AG10803 (cell line): Measurements from ENCODE around the gene LINGO4.

Experiments
- DNase-seq: peaks from one replicate; pipeline ENCODE4 v3.0.0; 2010; ENCODE audit warnings: low read depth
- H3K4me3 ChIP-seq: 2 replicates; pipeline ENCODE4 v1.5.1; 2011; ENCODE audit warnings: mild to moderate bottlenecking, low read length, control low read depth
- TF ChIP-seq, protein P1 (sequence below): conservative IDR thresholded peaks from 2 replicates; pipeline ENCODE4 v1.5.1; 2011; ENCODE audit warnings: mild to moderate bottlenecking, low read length, control low read depth, inconsistent platforms

LINGO4 gene

DNA sequence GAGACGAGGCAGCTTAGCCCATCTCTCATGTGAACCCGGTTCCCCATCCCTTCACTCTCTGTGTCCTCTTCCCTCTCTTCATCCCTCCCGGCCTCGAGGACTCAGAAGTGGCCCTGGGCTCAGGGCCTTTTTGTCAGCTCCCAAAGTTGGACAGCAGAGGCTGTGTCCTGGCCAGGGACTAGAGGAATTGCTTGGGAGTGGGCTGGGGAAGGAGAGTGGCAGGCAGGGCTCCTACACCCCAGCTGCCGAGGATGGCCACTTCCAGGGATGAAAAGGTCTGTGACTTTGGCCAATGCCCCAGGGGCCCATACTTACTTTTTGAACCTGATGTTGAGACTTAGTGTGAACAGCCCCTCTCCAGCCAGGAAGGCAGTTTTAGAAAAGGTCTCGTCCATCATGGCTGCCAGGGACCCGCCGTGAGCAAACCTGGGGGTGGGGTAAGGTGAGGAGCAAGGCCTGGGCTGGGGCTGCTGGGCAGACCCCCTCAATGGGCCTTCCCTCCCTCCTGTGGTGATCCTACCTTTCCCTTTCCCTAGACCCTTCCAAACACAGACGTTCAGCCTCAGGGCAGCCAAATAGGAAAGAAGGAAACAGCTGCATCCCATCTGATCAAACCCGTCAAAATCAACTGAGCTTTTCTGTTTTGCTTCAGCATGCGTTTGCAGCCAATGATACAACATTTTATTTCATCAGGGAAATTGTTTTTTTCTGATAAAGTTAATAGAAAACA lies 42.8 kb upstream of the LINGO4 start:
- TF ChIP-seq, protein P1, sequence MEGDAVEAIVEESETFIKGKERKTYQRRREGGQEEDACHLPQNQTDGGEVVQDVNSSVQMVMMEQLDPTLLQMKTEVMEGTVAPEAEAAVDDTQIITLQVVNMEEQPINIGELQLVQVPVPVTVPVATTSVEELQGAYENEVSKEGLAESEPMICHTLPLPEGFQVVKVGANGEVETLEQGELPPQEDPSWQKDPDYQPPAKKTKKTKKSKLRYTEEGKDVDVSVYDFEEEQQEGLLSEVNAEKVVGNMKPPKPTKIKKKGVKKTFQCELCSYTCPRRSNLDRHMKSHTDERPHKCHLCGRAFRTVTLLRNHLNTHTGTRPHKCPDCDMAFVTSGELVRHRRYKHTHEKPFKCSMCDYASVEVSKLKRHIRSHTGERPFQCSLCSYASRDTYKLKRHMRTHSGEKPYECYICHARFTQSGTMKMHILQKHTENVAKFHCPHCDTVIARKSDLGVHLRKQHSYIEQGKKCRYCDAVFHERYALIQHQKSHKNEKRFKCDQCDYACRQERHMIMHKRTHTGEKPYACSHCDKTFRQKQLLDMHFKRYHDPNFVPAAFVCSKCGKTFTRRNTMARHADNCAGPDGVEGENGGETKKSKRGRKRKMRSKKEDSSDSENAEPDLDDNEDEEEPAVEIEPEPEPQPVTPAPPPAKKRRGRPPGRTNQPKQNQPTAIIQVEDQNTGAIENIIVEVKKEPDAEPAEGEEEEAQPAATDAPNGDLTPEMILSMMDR = no peak
- no peak for DNase-seq
- H3K4me3 ChIP-seq = no peak overlapping the region

DNA sequence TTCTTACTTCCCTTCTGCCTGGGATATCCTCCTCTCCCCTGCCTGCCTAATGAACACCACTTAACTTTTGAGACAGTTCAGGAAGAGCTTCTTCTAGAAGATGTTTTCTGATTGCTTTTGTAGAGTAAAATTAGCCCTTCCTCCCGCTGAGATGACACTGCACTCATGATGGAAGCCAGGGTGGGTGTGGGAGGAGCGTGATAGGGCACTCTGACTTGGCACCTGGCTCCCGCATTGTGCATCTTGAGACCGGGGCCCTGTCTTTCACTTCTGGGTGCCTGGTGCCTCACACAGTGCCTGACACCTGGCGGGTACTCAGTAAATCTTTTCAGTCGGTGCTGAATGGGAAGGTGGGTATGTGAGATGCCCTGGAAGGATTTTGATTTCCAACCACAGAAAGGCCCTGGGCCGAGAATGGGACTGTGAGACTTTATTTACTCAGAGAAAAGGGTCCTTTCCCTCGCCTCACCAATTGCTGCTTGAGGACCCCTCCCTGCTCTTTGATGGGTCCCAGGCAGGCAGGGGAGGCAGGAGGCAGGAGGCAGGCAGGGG lies 41.5 kb upstream of the LINGO4 start:
- DNase-seq = no peak
- H3K4me3 ChIP-seq = no peak overlapping the region
- TF ChIP-seq, protein P1 = no peak

DNA sequence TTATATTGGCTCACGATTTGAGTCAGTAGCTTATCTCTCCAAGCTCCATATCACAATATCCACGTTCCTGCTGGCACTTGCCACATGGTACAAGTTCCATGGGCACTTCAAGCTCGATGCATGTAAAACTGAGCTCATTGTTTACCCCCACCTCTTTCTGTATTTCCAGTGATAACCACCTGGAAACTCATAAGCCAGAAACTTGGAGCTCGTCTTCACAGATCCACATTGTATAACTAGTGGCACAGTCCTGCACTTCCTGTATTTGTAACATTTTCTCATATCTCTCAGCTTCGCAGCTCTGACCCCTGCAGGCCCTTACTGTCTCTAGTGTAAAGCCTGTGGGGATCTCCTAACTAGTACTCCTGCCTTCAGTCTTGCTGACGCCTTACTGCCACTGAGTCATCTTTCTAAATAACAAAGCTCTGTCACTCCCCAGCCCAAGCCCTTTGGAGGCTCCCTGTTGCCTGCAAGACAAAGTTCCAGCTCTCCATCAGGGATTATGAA lies 40.9 kb upstream of the LINGO4 start:
- no peak overlapping the region for H3K4me3 ChIP-seq
- TF ChIP-seq, protein P1 = no peak
- peak; percentile 25 for DNase-seq

DNA sequence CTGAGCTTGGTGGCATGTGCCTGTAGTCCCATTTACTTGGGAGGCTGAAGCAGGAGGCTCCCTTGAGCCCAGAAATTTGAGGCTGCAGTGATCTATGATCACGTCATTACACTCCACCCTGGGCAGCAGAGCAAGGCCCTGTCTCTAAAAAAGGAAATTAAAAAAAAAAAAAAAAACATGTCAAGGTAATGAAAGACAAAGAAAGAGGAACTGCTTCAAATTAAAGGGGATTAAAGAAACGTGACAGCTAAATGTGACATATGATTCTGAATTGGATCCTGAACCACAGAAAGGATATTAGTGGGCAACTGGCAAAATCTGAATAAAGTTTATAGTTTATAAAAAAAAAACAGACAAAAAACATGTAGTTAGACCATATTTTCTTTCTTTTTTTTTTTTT lies 38.2 kb upstream of the LINGO4 start:
- no peak overlapping the region for H3K4me3 ChIP-seq
- DNase-seq = no peak
- TF ChIP-seq, protein P1 = no peak

DNA sequence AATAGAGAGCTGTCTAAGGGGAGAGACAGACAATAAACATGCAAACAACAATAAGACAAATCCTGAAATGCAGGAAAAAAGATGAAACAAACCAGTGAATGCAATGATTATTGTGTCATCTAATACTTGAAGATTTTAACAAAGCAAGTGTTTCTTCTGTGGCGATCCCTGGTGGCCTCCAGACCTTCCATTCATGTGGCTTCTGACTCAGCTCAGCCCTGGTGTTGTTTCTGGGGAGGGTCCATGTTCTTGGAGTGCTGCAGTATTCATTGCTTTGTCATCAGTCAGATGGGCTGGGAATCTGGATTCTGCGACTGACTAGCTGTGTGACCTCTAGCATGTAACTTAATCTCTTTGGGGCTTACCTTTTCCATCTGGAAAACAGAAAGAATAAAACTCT lies 35.9 kb upstream of the LINGO4 start:
- DNase-seq = no peak
- no peak overlapping the region for H3K4me3 ChIP-seq
- TF ChIP-seq, protein P1 = no peak

DNA sequence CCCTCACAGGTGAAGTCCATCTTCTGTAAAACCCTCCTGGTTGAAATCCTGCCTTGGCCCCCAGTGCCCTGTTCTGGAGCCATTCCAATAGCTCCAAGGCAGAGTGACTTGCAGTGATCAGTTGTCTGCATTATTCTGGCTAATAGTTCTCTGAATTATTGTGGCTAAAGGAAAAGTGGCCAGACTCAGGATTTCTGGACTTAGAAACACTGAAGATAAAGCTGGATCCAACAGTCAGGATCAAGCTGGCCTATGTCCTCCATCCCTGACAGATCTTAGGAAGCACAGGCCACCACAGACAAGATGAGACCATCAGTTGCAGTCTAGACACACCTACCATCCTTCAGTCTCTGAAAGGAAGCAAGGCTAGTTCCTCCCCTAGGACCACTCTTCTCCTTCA lies 35.2 kb upstream of the LINGO4 start:
- no peak for DNase-seq
- no peak overlapping the region for H3K4me3 ChIP-seq
- TF ChIP-seq, protein P1 = no peak
